Measurements from ENCODE around the gene CCDC97.

Gene CCDC97

DNA sequence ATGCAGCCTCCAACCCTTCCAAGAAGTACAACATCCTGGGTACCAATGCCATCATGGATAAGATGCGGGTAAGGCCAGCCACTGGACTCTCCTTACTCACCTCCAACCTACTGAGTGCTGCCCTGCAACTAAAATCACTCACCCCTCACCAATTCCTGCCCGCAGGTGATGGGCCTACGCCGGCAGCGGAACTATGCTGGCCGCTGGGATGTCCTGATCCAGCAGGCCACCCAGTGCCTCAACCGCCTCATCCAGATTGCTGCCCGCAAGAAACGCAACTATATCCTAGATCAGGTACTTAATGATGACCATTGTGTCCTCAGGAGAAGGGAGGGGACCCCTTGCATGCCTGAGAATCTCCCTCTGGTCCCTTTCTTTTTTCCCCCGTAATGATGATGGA is 15.6 kb upstream of the CCDC97 start:
- Histone ChIP-seq H3K4me3 (ENCODE audit: low read length) (no peak overlapping the region), H3K4me1 (ENCODE audit: low read length) (peaks cover 42% of the 10 kb centered on the region), H3K9me3 (ENCODE audit: insufficient read depth, low read length) (no peaks in the 10 kb centered on the region), H3K79me2 (ENCODE audit: low read length) (peaks cover 36% of the 10 kb centered on the region), H3K36me3 (replicated peaks; ENCODE audit: low read depth, low read length) (peaks cover 91% of the 10 kb centered on the region), H3K27me3 (ENCODE audit: low read depth, low read length) (no peaks in the 10 kb centered on the region), H3K27ac (ENCODE audit: low read length) (no peak overlapping the region), H2AFZ (ENCODE audit: low read depth, low read length) (no peak overlapping the region), H3K9ac (ENCODE audit: low read length) (no peak overlapping the region), H4K20me1 (ENCODE audit: insufficient read depth, low read length) (peaks cover 1% of the 10 kb centered on the region; the same call in 1 of the 2 replicates), H3K4me2 (ENCODE audit: low read length) (no peak overlapping the region)
- TF ChIP-seq EZH2phosphoT487 (IDR thresholded peaks at IDR 0.05; ENCODE audit: low read depth) (no peak), CTCF (IDR thresholded peaks at IDR 0.05; ENCODE audit: low read depth, low read length) (no peak)

DNA sequence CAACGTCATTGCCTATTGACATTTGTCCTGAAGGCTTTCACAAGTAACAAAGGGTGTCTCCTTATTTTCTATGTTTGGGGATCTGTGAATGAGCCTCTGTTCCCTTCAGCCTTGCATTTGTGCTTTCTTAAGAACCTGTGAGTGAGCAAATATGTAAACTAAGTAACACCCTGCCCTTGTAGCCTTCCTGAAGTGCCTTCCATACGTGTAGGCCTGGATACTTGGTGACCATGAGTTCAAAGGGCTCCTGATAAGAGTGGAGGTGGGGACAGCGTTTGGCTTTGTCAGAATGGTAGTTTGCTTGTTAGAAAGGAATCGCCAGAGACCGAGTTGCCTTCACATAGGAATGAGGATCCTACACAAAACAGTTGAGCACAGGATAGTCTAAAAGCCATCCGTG is 14.5 kb upstream of the CCDC97 start:
- Histone ChIP-seq H3K4me2 (ENCODE audit: low read length) (no peak overlapping the region), H3K36me3 (replicated peaks; ENCODE audit: low read depth, low read length) (peaks cover 93% of the 10 kb centered on the region), H3K27ac (ENCODE audit: low read length) (peak overlapping the region; percentile 91; the same call in 1 of the 2 replicates), H3K4me1 (ENCODE audit: low read length) (peaks cover 42% of the 10 kb centered on the region), H3K9me3 (ENCODE audit: insufficient read depth, low read length) (no peaks in the 10 kb centered on the region), H4K20me1 (ENCODE audit: insufficient read depth, low read length) (no peaks in the 10 kb centered on the region), H3K9ac (ENCODE audit: low read length) (no peak overlapping the region), H3K4me3 (ENCODE audit: low read length) (no peak overlapping the region), H2AFZ (ENCODE audit: low read depth, low read length) (no peak overlapping the region), H3K27me3 (ENCODE audit: low read depth, low read length) (no peaks in the 10 kb centered on the region), H3K79me2 (ENCODE audit: low read length) (peaks cover 43% of the 10 kb centered on the region)
- TF ChIP-seq EZH2phosphoT487 (IDR thresholded peaks at IDR 0.05; ENCODE audit: low read depth): no peak
- TF ChIP-seq CTCF (IDR thresholded peaks at IDR 0.05; ENCODE audit: low read depth, low read length): no peak

DNA sequence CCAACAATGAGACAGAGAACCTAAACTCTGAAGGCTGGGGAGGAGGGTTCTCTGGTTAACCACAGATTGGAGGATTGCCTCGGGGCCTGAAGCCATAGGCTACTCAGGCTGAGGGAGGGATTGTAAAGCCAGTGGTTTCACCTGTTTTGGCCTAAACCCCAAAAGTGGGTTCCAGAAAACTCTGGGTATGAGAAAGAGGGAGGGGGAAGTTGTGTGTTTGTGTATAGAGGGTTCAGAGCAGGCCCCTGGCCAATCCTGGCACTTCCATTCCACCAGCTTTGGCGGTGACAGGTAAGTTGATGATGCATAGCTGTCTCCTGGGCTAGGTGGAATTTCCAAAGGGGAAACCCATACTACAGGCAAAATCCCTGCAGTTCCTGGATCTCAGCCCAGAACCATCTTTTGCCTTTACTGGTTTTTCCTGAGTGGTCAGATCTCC is 13.5 kb upstream of the CCDC97 start:
- no peak overlapping the region for H3K4me3 ChIP-seq (ENCODE audit: low read length)
- H2AFZ ChIP-seq (ENCODE audit: low read depth, low read length): no peak overlapping the region
- peak overlapping the region; percentile 43; the same call in 1 of the 2 replicates for H3K9ac ChIP-seq (ENCODE audit: low read length)
- H3K36me3 ChIP-seq (replicated peaks; ENCODE audit: low read depth, low read length): peaks cover 96% of the 10 kb centered on the region
- peaks cover 42% of the 10 kb centered on the region for H3K4me1 ChIP-seq (ENCODE audit: low read length)
- peaks cover 43% of the 10 kb centered on the region for H3K79me2 ChIP-seq (ENCODE audit: low read length)
- H3K27ac ChIP-seq (ENCODE audit: low read length): peak overlapping the region; percentile 91
- H3K4me2 ChIP-seq (ENCODE audit: low read length): peak overlapping the region; percentile 79; the same call in 1 of the 2 replicates
- H4K20me1 ChIP-seq (ENCODE audit: insufficient read depth, low read length): no peaks in the 10 kb centered on the region
- no peak for TF ChIP-seq CTCF (IDR thresholded peaks at IDR 0.05; ENCODE audit: low read depth, low read length)
- no peak for TF ChIP-seq EZH2phosphoT487 (IDR thresholded peaks at IDR 0.05; ENCODE audit: low read depth)
- H3K27me3 ChIP-seq (ENCODE audit: low read depth, low read length): no peaks in the 10 kb centered on the region
- no peaks in the 10 kb centered on the region for H3K9me3 ChIP-seq (ENCODE audit: insufficient read depth, low read length)

GRCh38 chr19:41297628-41298347 is 12.2 kb upstream of the CCDC97 start:
- peak overlapping the region; percentile 91 for H3K27ac ChIP-seq (ENCODE audit: low read length)
- no peak overlapping the region for H2AFZ ChIP-seq (ENCODE audit: low read depth, low read length)
- peaks cover 95% of the 10 kb centered on the region for H3K36me3 ChIP-seq (replicated peaks; ENCODE audit: low read depth, low read length)
- peaks cover 42% of the 10 kb centered on the region for H3K4me1 ChIP-seq (ENCODE audit: low read length)
- H3K79me2 ChIP-seq (ENCODE audit: low read length): peaks cover 40% of the 10 kb centered on the region
- H4K20me1 ChIP-seq (ENCODE audit: insufficient read depth, low read length): no peaks in the 10 kb centered on the region
- H3K4me3 ChIP-seq (ENCODE audit: low read length): peak overlapping the region; percentile 55
- peak overlapping the region; percentile 64 for H3K9ac ChIP-seq (ENCODE audit: low read length)
- no peaks in the 10 kb centered on the region for H3K9me3 ChIP-seq (ENCODE audit: insufficient read depth, low read length)
- no peaks in the 10 kb centered on the region for H3K27me3 ChIP-seq (ENCODE audit: low read depth, low read length)
- TF ChIP-seq CTCF (IDR thresholded peaks at IDR 0.05; ENCODE audit: low read depth, low read length) (peak; percentile 34; the same call in 1 of the 2 replicates), EZH2phosphoT487 (IDR thresholded peaks at IDR 0.05; ENCODE audit: low read depth) (no peak)
- H3K4me2 ChIP-seq (ENCODE audit: low read length): peak overlapping the region; percentile 79

All from OCI-LY3 (cell line).